ENCODE results near the gene APPL2.

The APPL2 gene

DNA sequence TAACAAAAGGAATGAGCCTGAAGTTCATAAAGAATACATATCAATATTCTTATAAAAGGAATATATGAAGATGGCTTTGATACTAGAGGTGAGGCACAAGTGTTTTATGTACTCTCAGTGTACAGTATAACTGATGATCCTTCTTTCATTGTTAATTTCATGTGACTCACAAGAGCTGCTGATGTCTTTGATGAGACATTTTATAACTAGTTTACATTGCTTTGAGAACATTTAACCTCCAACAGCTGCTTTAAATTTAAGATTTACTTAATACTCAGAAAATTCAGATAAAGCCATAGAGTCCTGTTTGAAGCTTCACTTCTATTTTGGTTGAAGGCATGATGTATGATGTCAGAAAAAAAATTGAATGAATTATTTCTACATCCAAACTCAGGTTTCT lies 68.6 kb downstream of the APPL2 start:
- Histone ChIP-seq H3K4me3 (ENCODE audit: low read depth, low read length) (no peak overlapping the region), H3K27me3 (ENCODE audit: control insufficient read depth, insufficient read depth, low read length) (no peaks in the 10 kb centered on the region), H3K27ac (ENCODE audit: low read depth, low read length) (no peak overlapping the region), H3K9ac (ENCODE audit: low read length) (no peak overlapping the region), H3K9me3 (ENCODE audit: control insufficient read depth, insufficient read depth, low read depth, low read length) (no peaks in the 10 kb centered on the region), H3K36me3 (ENCODE audit: control insufficient read depth, insufficient read depth, low read length) (peaks cover 91% of the 10 kb centered on the region), H3K4me1 (ENCODE audit: control insufficient read depth, insufficient read depth, low read length) (no peaks in the 10 kb centered on the region)

DNA sequence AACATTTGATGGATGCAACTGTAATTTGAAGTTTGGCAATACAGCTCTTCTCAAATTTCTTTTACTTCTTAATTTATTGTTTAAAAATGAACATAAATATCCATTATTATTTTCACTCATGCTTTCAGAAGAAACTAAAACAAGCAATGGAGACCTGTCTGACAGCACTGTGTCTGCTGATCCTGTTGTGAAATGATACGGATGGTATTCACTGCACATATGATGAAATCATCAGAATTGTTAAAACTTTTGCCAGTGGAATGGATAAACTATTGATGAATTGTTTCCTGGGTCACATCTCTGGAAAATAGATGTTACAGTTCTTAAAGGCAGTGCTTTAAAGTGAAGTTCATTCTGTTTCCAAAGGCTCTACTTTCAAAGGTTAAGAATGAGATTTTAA lies 69.2 kb downstream of the APPL2 start:
- Histone ChIP-seq H3K9ac (ENCODE audit: low read length) (no peak overlapping the region), H3K9me3 (ENCODE audit: control insufficient read depth, insufficient read depth, low read depth, low read length) (no peaks in the 10 kb centered on the region), H3K36me3 (ENCODE audit: control insufficient read depth, insufficient read depth, low read length) (peaks cover 91% of the 10 kb centered on the region), H3K27ac (ENCODE audit: low read depth, low read length) (no peak overlapping the region), H3K4me3 (ENCODE audit: low read depth, low read length) (no peak overlapping the region), H3K4me1 (ENCODE audit: control insufficient read depth, insufficient read depth, low read length) (no peaks in the 10 kb centered on the region), H3K27me3 (ENCODE audit: control insufficient read depth, insufficient read depth, low read length) (no peaks in the 10 kb centered on the region)

DNA sequence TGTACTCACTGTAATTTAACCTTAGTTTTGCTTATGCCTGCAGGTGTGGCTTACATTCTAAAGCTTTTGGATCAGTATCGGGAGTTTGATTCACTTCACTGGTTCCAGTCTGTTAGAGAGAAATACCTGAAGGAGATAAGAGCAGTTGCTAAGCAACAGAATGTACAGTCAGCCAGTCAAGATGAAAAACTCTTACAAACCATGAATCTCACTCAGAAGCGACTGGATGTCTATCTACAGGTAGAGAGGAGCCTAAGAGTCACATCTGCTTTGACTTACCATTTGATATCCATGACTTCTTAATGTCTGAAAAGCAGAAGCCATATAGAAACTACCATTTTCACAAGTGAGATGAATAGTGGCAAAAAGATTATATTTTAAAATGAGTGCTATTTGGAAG lies 71.9 kb downstream of the APPL2 start:
- Histone ChIP-seq H3K9ac (ENCODE audit: low read length) (no peak overlapping the region), H3K36me3 (ENCODE audit: control insufficient read depth, insufficient read depth, low read length) (peaks cover 92% of the 10 kb centered on the region), H3K9me3 (ENCODE audit: control insufficient read depth, insufficient read depth, low read depth, low read length) (no peaks in the 10 kb centered on the region), H3K27me3 (ENCODE audit: control insufficient read depth, insufficient read depth, low read length) (no peaks in the 10 kb centered on the region), H3K27ac (ENCODE audit: low read depth, low read length) (no peak overlapping the region), H3K4me3 (ENCODE audit: low read depth, low read length) (no peak overlapping the region), H3K4me1 (ENCODE audit: control insufficient read depth, insufficient read depth, low read length) (no peaks in the 10 kb centered on the region)

DNA sequence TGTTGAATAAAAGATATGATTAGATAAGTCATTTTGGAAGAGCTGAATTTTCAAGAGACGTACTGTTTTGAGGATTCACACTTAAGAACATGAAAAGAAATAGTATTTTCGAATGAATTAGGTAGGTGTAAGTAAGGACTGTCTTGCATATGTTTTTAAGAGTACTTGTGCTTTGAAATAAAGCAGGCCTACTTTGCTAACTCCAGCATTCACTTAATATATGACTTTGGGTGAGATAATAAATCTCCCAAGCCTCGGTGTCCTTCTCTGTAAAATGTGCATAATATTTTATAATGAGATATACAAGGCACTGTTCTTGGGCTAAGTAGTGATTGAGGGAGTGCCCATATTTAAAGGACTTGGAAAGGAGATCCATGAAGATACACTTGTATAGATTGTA lies 73.8 kb downstream of the APPL2 start:
- Histone ChIP-seq H3K4me1 (ENCODE audit: control insufficient read depth, insufficient read depth, low read length) (peaks cover 3% of the 10 kb centered on the region; the same call in 1 of the 2 replicates), H3K9me3 (ENCODE audit: control insufficient read depth, insufficient read depth, low read depth, low read length) (no peaks in the 10 kb centered on the region), H3K36me3 (ENCODE audit: control insufficient read depth, insufficient read depth, low read length) (peaks cover 99% of the 10 kb centered on the region), H3K9ac (ENCODE audit: low read length) (no peak overlapping the region), H3K4me3 (ENCODE audit: low read depth, low read length) (no peak overlapping the region), H3K27ac (ENCODE audit: low read depth, low read length) (no peak overlapping the region), H3K27me3 (ENCODE audit: control insufficient read depth, insufficient read depth, low read length) (no peaks in the 10 kb centered on the region)

DNA sequence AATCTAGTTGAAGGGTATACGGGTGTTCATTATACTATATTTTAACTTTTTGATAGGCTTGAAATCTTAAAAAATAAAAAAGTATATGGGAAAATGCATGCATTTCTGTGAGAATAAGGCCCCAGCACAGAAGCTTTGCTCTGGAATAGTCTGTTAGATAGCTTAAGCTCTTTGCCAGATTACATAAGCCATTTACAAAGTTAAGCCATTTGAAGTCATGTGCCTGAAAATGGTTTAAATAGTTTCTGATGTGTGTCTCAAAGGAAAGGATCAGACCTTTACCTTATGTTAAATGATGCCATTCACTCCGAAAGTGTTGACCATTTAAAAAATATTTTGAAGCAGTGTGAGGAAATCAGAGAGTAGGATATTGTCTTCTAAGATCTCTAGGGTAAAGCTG lies 77.1 kb downstream of the APPL2 start:
- H3K9ac ChIP-seq (ENCODE audit: low read length), result no peak overlapping the region
- peaks cover 93% of the 10 kb centered on the region for H3K36me3 ChIP-seq (ENCODE audit: control insufficient read depth, insufficient read depth, low read length)

DNA sequence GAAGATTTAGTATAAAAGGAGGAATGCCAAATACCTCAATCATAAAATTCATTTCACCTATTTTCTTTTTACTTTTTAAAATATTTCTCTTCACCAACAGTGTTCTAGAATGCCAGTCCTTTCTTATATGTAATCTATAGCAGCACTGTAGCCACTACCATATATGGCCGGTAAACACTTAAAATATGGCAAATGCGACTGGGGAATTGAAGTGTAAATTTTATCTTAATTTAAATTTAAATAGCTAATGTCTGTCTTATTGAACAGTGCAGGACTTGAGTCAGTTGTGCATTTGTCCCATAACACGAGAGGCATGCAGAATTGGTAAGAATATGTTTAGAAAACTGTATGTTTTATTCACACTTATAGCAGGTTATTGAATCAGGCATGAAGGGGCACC lies 78.4 kb downstream of the APPL2 start:
- Histone ChIP-seq H3K9ac (ENCODE audit: low read length) (no peak overlapping the region), H3K27ac (ENCODE audit: low read depth, low read length) (no peak overlapping the region)

More for the DNA sequence above, 77.1 kb downstream of the APPL2 start:
- H3K27me3 ChIP-seq (ENCODE audit: control insufficient read depth, insufficient read depth, low read length), result no peaks in the 10 kb centered on the region
- H3K9me3 ChIP-seq (ENCODE audit: control insufficient read depth, insufficient read depth, low read depth, low read length), result no peaks in the 10 kb centered on the region
- no peak overlapping the region for H3K4me3 ChIP-seq (ENCODE audit: low read depth, low read length)
- peaks cover 3% of the 10 kb centered on the region; the same call in 1 of the 2 replicates for H3K4me1 ChIP-seq (ENCODE audit: control insufficient read depth, insufficient read depth, low read length)
- 0 out of 2 replicates have a peak overlapping the region, but pooled peaks have one; percentile 23 for H3K27ac ChIP-seq (ENCODE audit: low read depth, low read length)

DNA sequence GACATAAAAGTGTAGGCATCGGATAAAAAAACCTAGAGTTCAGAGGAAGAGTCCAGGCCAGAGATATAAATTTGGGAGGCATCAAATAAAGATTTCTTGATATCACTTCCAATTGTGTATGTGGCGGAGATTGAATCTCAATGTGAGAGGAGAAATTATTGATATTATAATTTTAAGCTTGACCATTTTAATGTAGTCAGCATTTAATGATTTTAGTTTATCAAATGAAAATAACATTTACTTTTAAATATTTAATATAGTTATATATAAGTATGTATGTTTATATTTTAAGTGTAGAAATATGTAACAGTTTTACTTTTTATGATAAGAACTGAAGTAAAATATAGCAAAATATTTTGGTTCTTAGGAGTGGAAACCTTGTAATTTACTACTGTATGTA lies 79.7 kb downstream of the APPL2 start:
- H3K4me3 ChIP-seq (ENCODE audit: low read depth, low read length), result no peak overlapping the region
- no peaks in the 10 kb centered on the region for H3K9me3 ChIP-seq (ENCODE audit: control insufficient read depth, insufficient read depth, low read depth, low read length)
- no peaks in the 10 kb centered on the region for H3K27me3 ChIP-seq (ENCODE audit: control insufficient read depth, insufficient read depth, low read length)
- no peak overlapping the region for H3K27ac ChIP-seq (ENCODE audit: low read depth, low read length)
- peaks cover 3% of the 10 kb centered on the region; the same call in 1 of the 2 replicates for H3K4me1 ChIP-seq (ENCODE audit: control insufficient read depth, insufficient read depth, low read length)
- H3K36me3 ChIP-seq (ENCODE audit: control insufficient read depth, insufficient read depth, low read length), result peaks cover 92% of the 10 kb centered on the region
- H3K9ac ChIP-seq (ENCODE audit: low read length), result no peak overlapping the region

More for the DNA sequence above, 78.4 kb downstream of the APPL2 start:
- H3K27me3 ChIP-seq (ENCODE audit: control insufficient read depth, insufficient read depth, low read length), result no peaks in the 10 kb centered on the region
- H3K9me3 ChIP-seq (ENCODE audit: control insufficient read depth, insufficient read depth, low read depth, low read length), result no peaks in the 10 kb centered on the region
- H3K4me1 ChIP-seq (ENCODE audit: control insufficient read depth, insufficient read depth, low read length), result peaks cover 3% of the 10 kb centered on the region; the same call in 1 of the 2 replicates
- peaks cover 92% of the 10 kb centered on the region for H3K36me3 ChIP-seq (ENCODE audit: control insufficient read depth, insufficient read depth, low read length)
- no peak overlapping the region for H3K4me3 ChIP-seq (ENCODE audit: low read depth, low read length)

DNA sequence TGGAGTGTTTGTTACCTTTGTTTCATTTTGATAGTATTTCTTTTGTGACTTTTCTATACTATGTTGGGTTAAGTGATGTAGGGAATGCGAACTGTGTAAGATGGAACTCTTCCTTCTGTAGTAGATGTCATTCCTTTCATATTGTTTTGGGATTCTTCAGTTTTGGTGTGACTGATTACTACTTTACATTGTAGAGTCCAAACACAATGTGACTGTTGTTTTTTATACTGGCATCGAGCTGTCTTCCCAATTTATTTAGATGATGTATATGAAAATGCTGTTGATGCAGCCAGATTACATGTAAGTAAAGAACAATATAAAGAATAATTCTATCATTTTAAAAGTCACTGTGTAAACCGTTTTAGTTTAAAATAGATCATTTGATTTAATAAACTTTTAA lies 93.7 kb downstream of the APPL2 start:
- Histone ChIP-seq H3K9ac (ENCODE audit: low read length) (no peak overlapping the region), H3K4me1 (ENCODE audit: control insufficient read depth, insufficient read depth, low read length) (no peaks in the 10 kb centered on the region), H3K27ac (ENCODE audit: low read depth, low read length) (no peak overlapping the region), H3K36me3 (ENCODE audit: control insufficient read depth, insufficient read depth, low read length) (peaks cover 92% of the 10 kb centered on the region), H3K4me3 (ENCODE audit: low read depth, low read length) (no peak overlapping the region), H3K9me3 (ENCODE audit: control insufficient read depth, insufficient read depth, low read depth, low read length) (no peaks in the 10 kb centered on the region), H3K27me3 (ENCODE audit: control insufficient read depth, insufficient read depth, low read length) (no peaks in the 10 kb centered on the region)

DNA sequence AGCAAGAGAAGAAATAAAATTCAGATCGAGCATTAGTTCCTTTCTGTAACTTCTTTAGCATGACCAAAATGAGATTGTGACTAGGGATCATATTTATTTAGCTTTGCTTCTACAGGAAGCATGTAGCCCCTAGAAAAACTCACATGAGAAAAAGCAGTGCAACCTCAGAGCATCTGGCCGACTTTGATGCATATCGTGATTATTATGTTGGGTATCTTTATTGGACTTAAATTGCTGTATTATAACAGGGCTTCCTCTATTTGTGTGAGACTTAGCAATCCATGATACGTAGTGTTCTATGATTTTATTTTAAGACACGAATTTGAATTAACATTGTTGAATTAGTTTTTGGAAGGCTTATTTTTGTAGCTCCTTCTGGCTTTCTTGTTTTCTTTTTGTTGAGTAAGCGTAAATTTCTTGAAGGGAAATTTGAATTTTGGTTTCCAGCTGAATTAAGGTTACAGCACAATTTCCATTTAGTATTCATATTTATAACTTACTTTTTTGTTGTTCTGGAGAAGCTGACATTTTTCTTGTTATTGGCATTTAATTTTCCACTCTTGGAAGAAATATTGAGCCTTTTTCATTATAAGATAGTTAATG lies 94.6 kb downstream of the APPL2 start:
- H3K27me3 ChIP-seq (ENCODE audit: control insufficient read depth, insufficient read depth, low read length), result no peaks in the 10 kb centered on the region
- no peak overlapping the region for H3K9ac ChIP-seq (ENCODE audit: low read length)
- H3K4me1 ChIP-seq (ENCODE audit: control insufficient read depth, insufficient read depth, low read length), result no peaks in the 10 kb centered on the region
- H3K4me3 ChIP-seq (ENCODE audit: low read depth, low read length), result no peak overlapping the region
- peaks cover 92% of the 10 kb centered on the region for H3K36me3 ChIP-seq (ENCODE audit: control insufficient read depth, insufficient read depth, low read length)
- H3K27ac ChIP-seq (ENCODE audit: low read depth, low read length), result no peak overlapping the region
- no peaks in the 10 kb centered on the region for H3K9me3 ChIP-seq (ENCODE audit: control insufficient read depth, insufficient read depth, low read depth, low read length)

DNA sequence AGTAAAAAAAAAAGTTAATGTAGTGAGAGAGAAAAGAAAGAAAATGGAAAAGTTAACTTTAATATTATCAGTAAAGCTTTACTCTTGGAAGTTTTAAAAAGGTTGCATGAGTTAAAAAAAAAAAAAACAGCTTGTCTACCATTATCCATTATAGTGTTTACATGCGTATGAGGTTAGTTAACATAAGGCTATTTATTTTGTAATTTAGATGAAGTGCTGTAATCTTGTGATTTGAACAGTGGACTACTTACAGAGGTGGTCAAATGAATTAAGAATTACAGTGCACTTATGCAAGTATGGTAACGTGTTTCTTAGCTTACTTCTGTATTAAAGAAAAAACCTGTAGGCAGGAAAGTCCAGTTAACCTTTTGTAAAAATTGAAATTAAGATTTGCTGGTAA lies 97.7 kb downstream of the APPL2 start:
- no peaks in the 10 kb centered on the region for H3K4me1 ChIP-seq (ENCODE audit: control insufficient read depth, insufficient read depth, low read length)
- peaks cover 91% of the 10 kb centered on the region for H3K36me3 ChIP-seq (ENCODE audit: control insufficient read depth, insufficient read depth, low read length)
- no peak overlapping the region for H3K4me3 ChIP-seq (ENCODE audit: low read depth, low read length)
- no peak overlapping the region for H3K9ac ChIP-seq (ENCODE audit: low read length)
- no peaks in the 10 kb centered on the region for H3K9me3 ChIP-seq (ENCODE audit: control insufficient read depth, insufficient read depth, low read depth, low read length)
- no peak overlapping the region for H3K27ac ChIP-seq (ENCODE audit: low read depth, low read length)
- H3K27me3 ChIP-seq (ENCODE audit: control insufficient read depth, insufficient read depth, low read length), result no peaks in the 10 kb centered on the region
